Measurements from ENCODE around the gene SLC17A9.

Gene SLC17A9

DNA sequence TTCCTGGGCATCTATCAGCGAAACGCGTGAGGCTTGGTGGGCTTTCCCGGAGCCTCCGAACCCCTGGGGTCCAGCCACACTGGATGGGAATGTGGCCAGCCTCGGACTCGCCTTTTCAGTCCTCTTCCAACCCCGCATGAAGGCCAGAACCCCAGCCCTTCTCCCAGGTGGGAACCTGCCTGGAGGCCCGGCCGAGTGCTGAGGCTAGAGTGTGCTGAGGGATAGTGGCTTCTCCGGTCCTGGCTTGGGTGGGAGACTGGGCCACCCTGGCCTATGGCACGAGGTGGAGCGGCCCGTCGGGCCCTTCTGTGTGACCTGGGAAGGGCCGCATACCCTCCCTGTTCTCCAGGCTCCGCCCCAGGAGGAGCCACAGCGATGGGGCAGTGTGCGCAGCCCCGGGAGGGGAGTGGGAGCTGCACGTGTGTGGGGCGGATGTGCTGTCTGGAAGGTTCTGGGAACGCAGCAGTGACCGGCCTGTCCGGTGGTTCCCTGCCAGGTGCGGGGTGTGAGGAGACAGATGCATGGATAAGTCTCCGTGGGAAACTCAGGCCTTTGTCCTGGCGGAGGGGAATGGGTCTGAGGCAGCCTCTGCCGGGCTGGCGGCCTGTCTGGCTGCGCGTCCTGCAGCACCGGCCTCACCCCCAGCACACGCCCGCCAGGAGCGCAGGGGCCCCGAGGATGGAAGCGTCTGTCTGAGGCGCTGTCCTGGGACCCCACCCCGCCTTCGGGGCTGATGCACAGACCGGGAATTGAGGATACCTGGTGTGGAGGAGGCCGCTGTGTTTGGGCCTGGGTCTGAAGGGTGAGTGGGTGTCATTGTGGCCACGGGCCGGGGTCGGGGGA lies 55.4 kb downstream of the SLC17A9 start:
- Histone ChIP-seq H2BK120ac (ENCODE audit: low read depth, low read length) (no peak overlapping the region), H4K91ac (ENCODE audit: low read length) (no peak overlapping the region), H3K9ac (ENCODE audit: low read length) (no peak overlapping the region), H3K9me3 (ENCODE audit: control insufficient read depth, low read length) (peaks cover 5% of the 10 kb centered on the region), H3K27ac (ENCODE audit: low read length, poor library complexity, severe bottlenecking) (no peak overlapping the region), H3K14ac (ENCODE audit: low read length in 2 of 2) (no peak overlapping the region), H4K8ac (ENCODE audit: low read length) (no peak overlapping the region), H2AK5ac (ENCODE audit: low read length, severe bottlenecking) (no peak overlapping the region), H3K4ac (ENCODE audit: low read depth in 1 of 2, low read length in 2 of 2) (no peak overlapping the region), H2BK15ac (ENCODE audit: low read depth, poor library complexity, severe bottlenecking) (no peak overlapping the region), H3K18ac (ENCODE audit: low read depth in 1 of 2, low read length in 2 of 2) (no peak overlapping the region), H3K27me3 (ENCODE audit: control insufficient read depth in 1 of 2, insufficient read depth in 1 of 2, low read length in 2 of 2) (peaks cover 78 to 91% of the 10 kb centered on the region in 2 experiments), H3K4me3 (ENCODE audit: insufficient read depth in 1 of 2, low read depth in 1 of 2, low read length in 2 of 2) (no peak overlapping the region), H2AFZ (ENCODE audit: low read depth, low read length) (no peak overlapping the region), H3K23ac (ENCODE audit: low read length in 2 of 2) (no peak overlapping the region), H2BK12ac (ENCODE audit: low read length in 2 of 2) (no peak overlapping the region), H3K4me1 (ENCODE audit: control insufficient read depth, insufficient read depth, low read depth, low read length) (peaks cover 38% of the 10 kb centered on the region), H3K79me1 (replicated peaks; ENCODE audit: low read length, poor library complexity, severe bottlenecking) (no peaks in the 10 kb centered on the region), H3K36me3 (ENCODE audit: control insufficient read depth in 1 of 2, insufficient read depth in 2 of 2, low read depth in 1 of 2, low read length in 2 of 2) (peaks cover 0 to 3% of the 10 kb centered on the region in 2 experiments), H2BK5ac (ENCODE audit: low read depth, low read length, poor library complexity, severe bottlenecking) (no peak overlapping the region), H3K4me2 (ENCODE audit: low read length, poor library complexity, severe bottlenecking) (no peak overlapping the region)
- WGBS: 10% methylated on average over 37 of the region's 46 CpGs
- no peak for DNase-seq

GRCh38 chr20:63008541-63009044 lies 56.1 kb downstream of the SLC17A9 start:
- no peak overlapping the region for H2BK12ac ChIP-seq (ENCODE audit: low read length in 2 of 2)
- no peak overlapping the region for H4K8ac ChIP-seq (ENCODE audit: low read length)
- H3K36me3 ChIP-seq (ENCODE audit: control insufficient read depth in 1 of 2, insufficient read depth in 2 of 2, low read depth in 1 of 2, low read length in 2 of 2): peaks cover 0 to 3% of the 10 kb centered on the region in 2 experiments
- H2AFZ ChIP-seq (ENCODE audit: low read depth, low read length): no peak overlapping the region
- no peaks in the 10 kb centered on the region for H3K79me1 ChIP-seq (replicated peaks; ENCODE audit: low read length, poor library complexity, severe bottlenecking)
- peaks cover 75 to 91% of the 10 kb centered on the region in 2 experiments for H3K27me3 ChIP-seq (ENCODE audit: control insufficient read depth in 1 of 2, insufficient read depth in 1 of 2, low read length in 2 of 2)
- H4K91ac ChIP-seq (ENCODE audit: low read length): no peak overlapping the region
- H2BK5ac ChIP-seq (ENCODE audit: low read depth, low read length, poor library complexity, severe bottlenecking): no peak overlapping the region
- peak overlapping the region; percentile 50 for H3K4me2 ChIP-seq (ENCODE audit: low read length, poor library complexity, severe bottlenecking)
- H3K18ac ChIP-seq (ENCODE audit: low read depth in 1 of 2, low read length in 2 of 2): no peak overlapping the region
- H3K9ac ChIP-seq (ENCODE audit: low read length): no peak overlapping the region
- no peak overlapping the region for H3K4me3 ChIP-seq (ENCODE audit: insufficient read depth in 1 of 2, low read depth in 1 of 2, low read length in 2 of 2)
- H2BK15ac ChIP-seq (ENCODE audit: low read depth, poor library complexity, severe bottlenecking): no peak overlapping the region
- DNase-seq: no peak
- H3K4ac ChIP-seq (ENCODE audit: low read depth in 1 of 2, low read length in 2 of 2): no peak overlapping the region
- H3K9me3 ChIP-seq (ENCODE audit: control insufficient read depth, low read length): peaks cover 13% of the 10 kb centered on the region
- 16% methylated on average over 21 of the region's 21 CpGs for WGBS
- H3K27ac ChIP-seq (ENCODE audit: low read length, poor library complexity, severe bottlenecking): no peak overlapping the region
- peaks cover 38% of the 10 kb centered on the region for H3K4me1 ChIP-seq (ENCODE audit: control insufficient read depth, insufficient read depth, low read depth, low read length)
- no peak overlapping the region for H2AK5ac ChIP-seq (ENCODE audit: low read length, severe bottlenecking)
- H3K23ac ChIP-seq (ENCODE audit: low read length in 2 of 2): no peak overlapping the region
- H2BK120ac ChIP-seq (ENCODE audit: low read depth, low read length): no peak overlapping the region
- H3K14ac ChIP-seq (ENCODE audit: low read length in 2 of 2): no peak overlapping the region

- Histone ChIP-seq H3K4ac (ENCODE audit: low read depth in 1 of 2, low read length in 2 of 2) (no peak overlapping the region), H3K79me1 (replicated peaks; ENCODE audit: low read length, poor library complexity, severe bottlenecking) (no peaks in the 10 kb centered on the region), H4K8ac (ENCODE audit: low read length) (no peak overlapping the region), H2AFZ (ENCODE audit: low read depth, low read length) (no peak overlapping the region), H3K4me3 (ENCODE audit: insufficient read depth in 1 of 2, low read depth in 1 of 2, low read length in 2 of 2) (peak overlapping the region in 1 of 2 experiments; percentile 22), H2BK12ac (ENCODE audit: low read length in 2 of 2) (no peak overlapping the region), H2AK5ac (ENCODE audit: low read length, severe bottlenecking) (no peak overlapping the region), H4K91ac (ENCODE audit: low read length) (no peak overlapping the region), H3K18ac (ENCODE audit: low read depth in 1 of 2, low read length in 2 of 2) (no peak overlapping the region), H3K9me3 (ENCODE audit: control insufficient read depth, low read length) (peaks cover 16% of the 10 kb centered on the region), H3K36me3 (ENCODE audit: control insufficient read depth in 1 of 2, insufficient read depth in 2 of 2, low read depth in 1 of 2, low read length in 2 of 2) (peaks cover 0 to 3% of the 10 kb centered on the region in 2 experiments), H3K4me2 (ENCODE audit: low read length, poor library complexity, severe bottlenecking) (peak overlapping the region; percentile 50), H2BK120ac (ENCODE audit: low read depth, low read length) (no peak overlapping the region), H3K4me1 (ENCODE audit: control insufficient read depth, insufficient read depth, low read depth, low read length) (peaks cover 38% of the 10 kb centered on the region), H3K14ac (ENCODE audit: low read length in 2 of 2) (no peak overlapping the region), H3K23ac (ENCODE audit: low read length in 2 of 2) (no peak overlapping the region), H2BK5ac (ENCODE audit: low read depth, low read length, poor library complexity, severe bottlenecking) (no peak overlapping the region), H3K9ac (ENCODE audit: low read length) (no peak overlapping the region), H3K27me3 (ENCODE audit: control insufficient read depth in 1 of 2, insufficient read depth in 1 of 2, low read length in 2 of 2) (peaks cover 77 to 91% of the 10 kb centered on the region in 2 experiments), H2BK15ac (ENCODE audit: low read depth, poor library complexity, severe bottlenecking) (no peak overlapping the region), H3K27ac (ENCODE audit: low read length, poor library complexity, severe bottlenecking) (no peak overlapping the region)
- WGBS: 32% methylated on average over 54 of the region's 54 CpGs
- peak; percentile 64 for DNase-seq
These were observed 56.8 kb downstream of the SLC17A9 start for GRCh38 chr20:63009045-63009961.
